Activated naive CD8-positive, alpha-beta T cell treated with anti-CD3 and anti-CD28 coated beads for 36 hours (primary cell): Measurements from ENCODE around the gene SERHL2. TPM values are rescaled to one million over a fixed set of nuclear protein-coding genes. Genes with fewer than 3 reads are reported as not detected.
"Not testable (repeated sequence)": the region's sequence is repeated elsewhere in the genome, so short reads cannot be mapped to it uniquely, and the experiment has no call there.

ENCODE experiments used
- DNase-seq: peaks from one replicate; pipeline ENCODE4 v3.0.0; 2021
- H3K27ac Mint-ChIP-seq: one replicate; pipeline ENCODE4 v1.8.0; 2022; ENCODE audit warnings: mild to moderate bottlenecking, moderate library complexity, mixed read lengths
- H3K27me3 Mint-ChIP-seq: one replicate; pipeline ENCODE4 v1.8.0; 2022; ENCODE audit warnings: mild to moderate bottlenecking, mixed read lengths
- H3K36me3 Mint-ChIP-seq: one replicate; pipeline ENCODE4 v1.8.0; 2021; ENCODE audit warnings: mild to moderate bottlenecking, mixed read lengths
- H3K4me1 Mint-ChIP-seq: one replicate; pipeline ENCODE4 v1.8.0; 2021; ENCODE audit warnings: mixed read lengths
- H3K4me3 Mint-ChIP-seq: one replicate; pipeline ENCODE4 v1.8.0; 2022; ENCODE audit warnings: mild to moderate bottlenecking, moderate library complexity, mixed read lengths
- H3K9me3 Mint-ChIP-seq: one replicate; pipeline ENCODE4 v1.8.0; 2022; ENCODE audit warnings: mixed read lengths
- total RNA-seq, 2 experiments: library from RNA; stranded (reverse); gene quantifications; one replicate each; pipeline ENCODE4 v1.2.3, GENCODE V29; 2021

SERHL2 gene
- total RNA-seq, 2 experiments from 2014 or later, result 2.1 to 2.3 TPM

DNA sequence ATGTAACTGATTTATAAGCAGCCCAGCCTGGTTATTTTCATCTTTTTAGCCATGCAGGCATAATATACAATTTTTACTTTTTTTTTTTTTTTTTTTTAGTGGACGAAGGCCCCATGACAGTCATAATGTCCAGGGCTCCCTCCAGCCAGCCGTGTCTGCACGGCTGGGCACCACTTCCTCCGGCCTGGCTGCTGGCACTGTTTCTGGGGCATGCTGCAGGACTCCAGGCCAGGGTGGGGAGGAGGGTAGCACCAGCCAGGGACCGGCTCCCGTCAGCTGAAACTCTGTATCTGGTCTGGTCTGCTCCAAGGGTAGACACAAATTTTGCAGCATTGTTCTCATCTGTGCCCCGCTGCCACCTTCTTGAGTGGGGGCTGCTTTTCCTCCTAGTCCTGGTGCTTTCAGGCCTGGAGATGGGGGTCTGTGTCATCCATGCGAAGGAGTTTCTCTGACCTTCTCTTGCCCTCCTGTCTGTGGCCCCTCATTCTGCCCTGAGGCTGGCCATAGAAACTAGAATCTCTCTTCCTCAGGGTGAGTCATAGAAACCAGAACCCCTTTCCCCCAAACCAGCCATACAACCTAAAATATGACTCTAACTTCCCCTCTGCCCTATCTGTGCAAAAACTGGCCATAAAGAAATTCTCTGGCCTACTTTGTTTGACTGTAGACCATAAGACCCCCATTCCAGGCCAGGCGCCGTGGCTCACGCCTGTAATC, 25.0 kb upstream of the SERHL2 start:
- no peaks in the 10 kb centered on the region for H3K36me3 Mint-ChIP-seq
- H3K4me1 Mint-ChIP-seq, result peaks cover 16% of the 10 kb centered on the region
- peaks cover 4% of the 10 kb centered on the region for H3K27me3 Mint-ChIP-seq
- H3K9me3 Mint-ChIP-seq, result no peaks in the 10 kb centered on the region
- H3K27ac Mint-ChIP-seq, result no peak overlapping the region
- DNase-seq, result no peak
- no peak overlapping the region for H3K4me3 Mint-ChIP-seq

GRCh38 chr22:42529435-42529834, 24.3 kb upstream of the SERHL2 start:
- peaks cover 19% of the 10 kb centered on the region for H3K4me1 Mint-ChIP-seq
- H3K36me3 Mint-ChIP-seq, DNase-seq, H3K9me3 Mint-ChIP-seq, H3K4me3 Mint-ChIP-seq, H3K27me3 Mint-ChIP-seq, H3K27ac Mint-ChIP-seq: not testable (repeated sequence)

- H3K36me3 Mint-ChIP-seq, H3K27ac Mint-ChIP-seq, H3K27me3 Mint-ChIP-seq, H3K4me3 Mint-ChIP-seq, DNase-seq, H3K9me3 Mint-ChIP-seq: not testable (repeated sequence)
- peaks cover 19% of the 10 kb centered on the region for H3K4me1 Mint-ChIP-seq
Observed at GRCh38 chr22:42531401-42532084, 22.2 kb upstream of the SERHL2 start.

DNA sequence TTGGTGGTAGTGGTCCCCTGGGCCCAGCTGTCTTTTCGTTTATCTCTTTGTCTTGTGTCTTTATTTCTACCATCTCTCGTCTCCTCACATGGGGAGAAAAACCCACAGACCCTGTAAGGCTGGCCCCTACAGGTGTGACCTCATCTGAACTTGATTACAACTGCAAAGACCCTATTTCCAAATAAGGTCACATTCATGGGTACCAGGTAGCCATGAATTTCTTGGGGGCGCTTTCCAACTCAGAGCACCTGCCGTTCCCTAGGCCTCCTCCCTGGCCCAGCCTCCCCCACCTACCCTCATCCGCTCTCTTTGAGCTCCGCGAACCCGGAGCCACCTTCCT, 20.1 kb upstream of the SERHL2 start:
- no peak for DNase-seq
- Mint-ChIP-seq H3K9me3 (no peaks in the 10 kb centered on the region), H3K4me1 (peaks cover 32% of the 10 kb centered on the region), H3K27me3 (peaks cover 4% of the 10 kb centered on the region), H3K36me3 (no peaks in the 10 kb centered on the region), H3K4me3 (peak overlapping the region; percentile 62), H3K27ac (peak overlapping the region; percentile 77)

DNA sequence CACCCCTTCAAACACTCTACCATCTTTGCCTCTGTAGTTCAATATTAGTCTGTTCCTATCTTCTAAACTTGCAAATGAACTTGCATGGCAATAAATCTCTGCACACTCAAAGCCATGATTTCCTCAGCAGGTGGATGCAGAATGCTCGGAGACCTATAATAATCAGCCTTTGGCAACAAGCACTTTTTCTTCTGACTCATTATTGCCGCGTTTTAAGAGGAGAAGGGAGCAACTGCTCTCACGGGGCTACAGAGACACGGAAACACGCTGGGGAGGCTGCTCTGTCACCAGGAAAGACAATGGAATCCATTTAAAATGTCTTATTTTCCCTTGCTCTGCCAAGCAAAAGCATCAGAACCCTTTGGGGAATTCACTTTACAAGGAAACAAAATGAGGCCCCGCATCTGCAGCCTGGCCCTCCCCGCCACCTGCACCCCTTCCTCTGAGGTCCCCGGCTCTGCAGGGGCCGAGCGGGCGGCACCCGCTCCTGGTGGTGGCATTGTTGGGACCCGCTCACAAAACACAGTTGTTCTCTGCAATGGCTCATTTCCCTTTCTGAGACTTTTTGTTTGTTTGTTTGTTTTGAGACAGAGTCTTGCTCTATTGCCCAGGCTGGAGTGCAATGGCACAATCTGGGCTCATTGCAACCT, 18.5 kb upstream of the SERHL2 start:
- H3K27me3 Mint-ChIP-seq, H3K4me3 Mint-ChIP-seq, H3K36me3 Mint-ChIP-seq, DNase-seq, H3K9me3 Mint-ChIP-seq, H3K27ac Mint-ChIP-seq: not testable (repeated sequence)
- peaks cover 34% of the 10 kb centered on the region for H3K4me1 Mint-ChIP-seq

DNA sequence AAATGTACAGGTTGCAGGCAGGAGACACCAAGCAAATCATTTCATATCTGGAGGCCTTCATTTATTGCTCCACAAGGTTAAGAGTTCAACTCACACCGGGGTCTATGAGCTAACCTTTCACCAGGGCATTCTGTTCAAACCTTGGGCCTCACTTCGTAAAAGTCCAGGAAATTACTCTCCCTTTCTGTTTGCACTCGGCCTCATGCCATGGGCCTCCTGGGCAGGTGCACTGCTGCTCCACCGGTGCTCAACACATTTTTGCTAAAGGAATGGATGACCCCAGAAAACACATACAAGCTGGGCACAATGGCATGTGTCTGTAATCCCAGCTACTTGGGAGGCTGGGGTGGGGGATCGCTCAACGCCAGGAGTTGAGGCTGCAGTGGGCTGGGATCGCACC, 17.6 kb upstream of the SERHL2 start:
- Mint-ChIP-seq H3K27ac (no peak overlapping the region), H3K4me1 (peaks cover 34% of the 10 kb centered on the region), H3K36me3 (no peaks in the 10 kb centered on the region), H3K27me3 (peaks cover 4% of the 10 kb centered on the region), H3K4me3 (no peak overlapping the region), H3K9me3 (no peaks in the 10 kb centered on the region)
- DNase-seq, result no peak

- not testable (repeated sequence) for H3K36me3 Mint-ChIP-seq, H3K9me3 Mint-ChIP-seq, H3K4me3 Mint-ChIP-seq, H3K27me3 Mint-ChIP-seq, DNase-seq, H3K27ac Mint-ChIP-seq
- peaks cover 34% of the 10 kb centered on the region for H3K4me1 Mint-ChIP-seq
Observed at GRCh38 chr22:42536634-42537033, 17.1 kb upstream of the SERHL2 start.

DNA sequence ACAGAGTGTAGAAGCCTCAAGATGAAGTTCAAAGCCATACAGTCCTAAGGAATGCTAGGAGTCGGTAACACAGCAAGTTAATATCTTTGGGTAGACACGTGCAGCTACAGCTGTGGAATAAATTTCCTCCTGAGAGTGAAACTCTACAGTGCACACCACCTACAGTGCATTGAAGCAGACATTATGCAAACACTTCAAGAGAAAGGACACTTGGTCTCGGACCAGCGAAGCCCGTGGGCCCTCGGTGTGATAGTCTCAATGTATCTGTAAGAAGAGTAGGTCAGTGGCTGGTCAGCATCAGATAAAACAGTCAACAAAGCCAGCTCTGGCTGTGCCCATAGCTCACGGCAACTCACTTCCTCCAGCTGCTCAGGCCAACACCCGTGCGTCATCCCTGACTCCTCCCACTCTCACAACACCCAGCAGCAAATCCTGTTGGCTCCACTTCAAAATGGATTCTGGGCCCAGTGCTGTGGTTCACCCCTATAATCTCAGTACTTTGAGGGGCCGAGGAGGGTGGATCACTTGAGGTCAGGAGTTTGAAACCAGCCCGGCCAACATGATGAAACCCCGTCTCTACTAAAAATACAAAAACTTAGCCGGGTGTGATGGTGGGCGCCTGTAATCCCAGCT, 16.4 kb upstream of the SERHL2 start:
- H3K36me3 Mint-ChIP-seq, H3K27me3 Mint-ChIP-seq, H3K4me3 Mint-ChIP-seq, DNase-seq, H3K9me3 Mint-ChIP-seq: not testable (repeated sequence)
- peaks cover 32% of the 10 kb centered on the region for H3K4me1 Mint-ChIP-seq
- peak overlapping the region; percentile 56 for H3K27ac Mint-ChIP-seq

DNA sequence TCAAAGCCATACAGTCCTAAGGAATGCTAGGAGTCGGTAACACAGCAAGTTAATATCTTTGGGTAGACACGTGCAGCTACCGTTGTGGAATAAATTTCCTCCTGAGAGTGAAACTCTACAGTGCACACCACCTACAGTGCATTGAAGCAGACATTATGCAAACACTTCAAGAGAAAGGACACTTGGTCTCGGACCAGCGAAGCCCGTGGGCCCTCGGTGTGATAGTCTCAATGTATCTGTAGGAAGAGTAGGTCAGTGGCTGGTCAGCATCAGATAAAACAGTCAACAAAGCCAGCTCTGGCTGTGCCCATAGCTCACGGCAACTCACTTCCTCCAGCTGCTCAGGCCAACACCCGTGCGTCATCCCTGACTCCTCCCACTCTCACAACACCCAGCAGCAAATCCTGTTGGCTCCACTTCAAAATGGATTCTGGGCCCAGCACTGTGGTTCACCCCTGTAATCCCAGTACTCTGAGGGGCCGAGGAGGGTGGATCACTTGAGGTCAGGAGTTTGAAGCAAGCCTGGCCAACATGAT, 14.5 kb upstream of the SERHL2 start:
- not testable (repeated sequence) for H3K27me3 Mint-ChIP-seq, H3K4me3 Mint-ChIP-seq, H3K36me3 Mint-ChIP-seq, H3K9me3 Mint-ChIP-seq, DNase-seq, H3K27ac Mint-ChIP-seq
- peaks cover 16% of the 10 kb centered on the region for H3K4me1 Mint-ChIP-seq

GRCh38 chr22:42544686-42545085, 9.1 kb upstream of the SERHL2 start:
- Mint-ChIP-seq H3K4me3 (no peak overlapping the region), H3K36me3 (no peaks in the 10 kb centered on the region), H3K27ac (no peak overlapping the region), H3K27me3 (no peaks in the 10 kb centered on the region), H3K9me3 (no peaks in the 10 kb centered on the region), H3K4me1 (no peaks in the 10 kb centered on the region)
- DNase-seq, result no peak

- no peaks in the 10 kb centered on the region for H3K36me3 Mint-ChIP-seq
- H3K27me3 Mint-ChIP-seq, result no peaks in the 10 kb centered on the region
- H3K4me3 Mint-ChIP-seq, result no peak overlapping the region
- H3K27ac Mint-ChIP-seq, result no peak overlapping the region
- no peaks in the 10 kb centered on the region for H3K9me3 Mint-ChIP-seq
- H3K4me1 Mint-ChIP-seq, result peaks cover 8% of the 10 kb centered on the region
- DNase-seq, result no peak
Observed at GRCh38 chr22:42547562-42547961, 6.2 kb upstream of the SERHL2 start.

- H3K36me3 Mint-ChIP-seq, H3K4me1 Mint-ChIP-seq, H3K27ac Mint-ChIP-seq, H3K4me3 Mint-ChIP-seq, H3K9me3 Mint-ChIP-seq, DNase-seq, H3K27me3 Mint-ChIP-seq: not testable (repeated sequence)
Observed at GRCh38 chr22:42548126-42548525, 5.6 kb upstream of the SERHL2 start.

GRCh38 chr22:42548597-42549330, 5.0 kb upstream of the SERHL2 start:
- Mint-ChIP-seq H3K27me3 (no peaks in the 10 kb centered on the region), H3K4me1 (peaks cover 9% of the 10 kb centered on the region), H3K36me3 (no peaks in the 10 kb centered on the region), H3K27ac (no peak overlapping the region), H3K4me3 (no peak overlapping the region), H3K9me3 (no peaks in the 10 kb centered on the region)
- DNase-seq, result no peak

DNA sequence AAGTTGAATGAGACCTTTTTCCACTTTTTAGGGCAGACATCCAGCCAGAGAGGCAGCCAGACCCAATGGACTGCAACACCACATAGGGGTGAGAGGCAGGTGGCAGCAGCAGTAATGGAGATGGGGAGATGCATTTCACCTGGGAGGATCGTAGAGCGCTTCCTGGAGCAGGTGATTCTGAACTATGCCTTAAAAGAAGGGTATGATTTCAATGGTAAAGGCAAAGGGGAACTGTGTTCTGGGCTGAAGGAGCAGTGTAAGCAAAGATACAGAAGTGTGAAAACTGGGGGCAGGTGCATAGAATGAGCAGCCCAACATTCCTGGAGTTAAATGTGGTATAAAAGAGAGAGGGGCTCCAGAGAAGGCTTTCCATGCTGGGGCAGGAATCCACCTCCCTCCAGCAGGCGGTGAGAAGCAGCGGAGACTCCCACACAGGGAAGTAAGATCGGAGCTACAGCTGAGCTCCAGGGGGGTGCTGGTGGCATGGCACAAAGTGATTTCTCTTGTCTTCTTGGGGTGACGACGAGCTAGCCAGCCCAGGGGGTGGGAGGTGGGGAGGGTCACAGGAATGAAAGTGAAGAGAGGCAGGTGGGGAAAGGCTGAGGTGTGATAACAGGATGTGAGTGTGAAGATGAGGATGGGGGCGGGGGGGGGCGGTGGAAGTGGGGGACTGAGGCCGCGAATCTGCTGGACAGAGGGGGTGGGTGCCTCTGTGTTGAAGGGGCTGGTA, 4.3 kb upstream of the SERHL2 start:
- Mint-ChIP-seq H3K4me3 (no peak overlapping the region), H3K27ac (no peak overlapping the region), H3K36me3 (no peaks in the 10 kb centered on the region), H3K4me1 (peaks cover 10% of the 10 kb centered on the region), H3K9me3 (no peaks in the 10 kb centered on the region), H3K27me3 (no peaks in the 10 kb centered on the region)
- no peak for DNase-seq
